Breast epithelium (tissue), 4 donors: ENCODE results near the gene SLC22A7. TPM values are rescaled to one million over a fixed set of nuclear protein-coding genes. Genes with fewer than 3 reads are reported as not detected.

ENCODE experiments used
- DNase-seq, 2 donors: peaks; one replicate each; pipeline ENCODE4 v3.0.0-alpha.2; 2019; ENCODE audit warnings: low spot score in 2 of 2
- H3K27ac ChIP-seq, 2 donors: fragments of 200-600 bp; sonication (generic) in 1 of 2; one replicate each; pipeline ENCODE4 v1.5.1; 2016 to 2019; ENCODE audit warnings: mild to moderate bottlenecking in 1 of 2
- H3K27me3 ChIP-seq, 2 donors: fragments of 200-600 bp; sonication (generic) in 1 of 2; one replicate each; pipeline versions ENCODE4 v1.5.1 to v1.6.0; 2017 to 2019; ENCODE audit warnings: control low read depth in 1 of 2, mild to moderate bottlenecking in 1 of 2
- H3K36me3 ChIP-seq: fragments of 200-600 bp; one replicate; pipeline ENCODE4 v1.5.1; 2019
- H3K4me1 ChIP-seq, 2 donors: fragments of 200-600 bp; sonication (generic); one replicate each; pipeline ENCODE4 v1.5.1; 2016 to 2019; ENCODE audit warnings: control low read depth in 1 of 2
- H3K4me3 ChIP-seq, 3 donors: fragments of 200-600 bp; sonication (generic); 1 replicate in 2 of 3; 2 replicates in 1 of 3; pipeline ENCODE4 v1.5.1; 2016 to 2019; ENCODE audit warnings: mild to moderate bottlenecking in 3 of 3, moderate library complexity in 2 of 3
- H3K9me3 ChIP-seq, 2 donors: fragments of 200-600 bp; sonication (generic) in 1 of 2; one replicate each; pipeline ENCODE4 v1.5.1; 2016 to 2019; ENCODE audit warnings: control low read depth in 1 of 2
- CTCF ChIP-seq, 3 donors: fragments of 450-650 bp; IDR thresholded peaks; one replicate each; pipeline ENCODE4 v1.5.1; 2016 to 2017; ENCODE audit warnings: antibody characterized with exemption in 3 of 3, mild to moderate bottlenecking in 3 of 3, moderate library complexity in 3 of 3
- POLR2A ChIP-seq: fragments of 450-650 bp; IDR thresholded peaks from one replicate; pipeline ENCODE4 v1.6.1; 2016; ENCODE audit warnings: antibody characterized with exemption, mild to moderate bottlenecking, moderate library complexity
- POLR2AphosphoS5 ChIP-seq, 3 donors: sonication (generic); formaldehyde crosslinking; IDR thresholded peaks; one replicate each; pipeline ENCODE4 v1.6.1; 2017; ENCODE audit warnings: antibody characterized with exemption in 3 of 3
- intact Hi-C: fragments of 100-400 bp; cut with DNase I; formaldehyde crosslinking; loops from one replicate; pipeline ENCODE4 v1.15.1; 2023; ENCODE audit warnings: low total_unique reads
- total RNA-seq, 3 donors: library from RNA; depleted of rRNA; stranded (reverse); fragments of >200 nt; gene quantifications; one replicate each; pipeline ENCODE4 v1.1.0, GENCODE V29; 2016

The SLC22A7 gene
- total RNA-seq, 3 donors from 2014 or later, result not detected

GRCh38 chr6:43304361-43304760 is 6.3 kb downstream of the SLC22A7 start:
- no peaks in the 10 kb centered on the region for H3K36me3 ChIP-seq
- no peak overlapping the region for H3K27ac ChIP-seq
- intact Hi-C loops, result no loop called here
- TF ChIP-seq POLR2AphosphoS5 (IDR thresholded peaks at IDR 0.05), result no peak
- no peak for TF ChIP-seq CTCF (IDR thresholded peaks at IDR 0.05)
- TF ChIP-seq POLR2A, result no peak
- H3K4me3 ChIP-seq, result no peak overlapping the region
- peaks cover 0 to 5% of the 10 kb centered on the region in 2 donors for H3K27me3 ChIP-seq
- H3K4me1 ChIP-seq, result no peaks in the 10 kb centered on the region
- no peaks in the 10 kb centered on the region for H3K9me3 ChIP-seq
- no peak for DNase-seq

GRCh38 chr6:43304882-43305281 is 6.8 kb downstream of the SLC22A7 start:
- DNase-seq, result no peak
- intact Hi-C loops, result no loop called here

GRCh38 chr6:43306086-43306485 is 8.0 kb downstream of the SLC22A7 start:
- Histone ChIP-seq H3K27me3 (no peaks in the 10 kb centered on the region), H3K9me3 (no peaks in the 10 kb centered on the region), H3K36me3 (no peaks in the 10 kb centered on the region), H3K27ac (no peak overlapping the region), H3K4me1 (no peaks in the 10 kb centered on the region), H3K4me3 (no peak overlapping the region)
- TF ChIP-seq POLR2AphosphoS5 (IDR thresholded peaks at IDR 0.05) (no peak), CTCF (IDR thresholded peaks at IDR 0.05) (no peak)
- intact Hi-C loops, result loop anchor here (1.0 kb wide), 1 partner anchor 50 kb away; no protein-coding TSS in a partner anchor
- no peak for DNase-seq

More at GRCh38 chr6:43304882-43305281, 6.8 kb downstream of the SLC22A7 start:
- Histone ChIP-seq H3K9me3 (no peaks in the 10 kb centered on the region), H3K4me3 (no peak overlapping the region), H3K27me3 (no peaks in the 10 kb centered on the region), H3K27ac (no peak overlapping the region), H3K36me3 (no peaks in the 10 kb centered on the region), H3K4me1 (no peaks in the 10 kb centered on the region)
- TF ChIP-seq POLR2AphosphoS5 (IDR thresholded peaks at IDR 0.05) (no peak), POLR2A (no peak)

- no peaks in the 10 kb centered on the region for H3K36me3 ChIP-seq
- no peak for DNase-seq
- peak overlapping the region in 1 of 3 donors; percentile 67 for H3K4me3 ChIP-seq
- no peaks in the 10 kb centered on the region for H3K9me3 ChIP-seq
- H3K27ac ChIP-seq, result no peak overlapping the region
- intact Hi-C loops, result no loop called here
- TF ChIP-seq CTCF (IDR thresholded peaks at IDR 0.05) (no peak), POLR2AphosphoS5 (IDR thresholded peaks at IDR 0.05) (no peak), POLR2A (no peak)
- H3K27me3 ChIP-seq, result no peaks in the 10 kb centered on the region
- H3K4me1 ChIP-seq, result no peaks in the 10 kb centered on the region
Observed at GRCh38 chr6:43307451-43308100, 9.5 kb downstream of the SLC22A7 start.

- no peak for TF ChIP-seq POLR2A
- no peak for TF ChIP-seq POLR2AphosphoS5 (IDR thresholded peaks at IDR 0.05)
- TF ChIP-seq CTCF (IDR thresholded peaks at IDR 0.05), result peak in 2 of 3 donors; percentile 20 to 48
- DNase-seq, result peak in 1 of 2 donors; percentile 26
- intact Hi-C loops, result no loop called here
- Histone ChIP-seq H3K4me1 (no peaks in the 10 kb centered on the region), H3K36me3 (no peaks in the 10 kb centered on the region), H3K9me3 (no peaks in the 10 kb centered on the region), H3K27ac (no peak within 1 kb of the TSS), H3K27me3 (no peaks in the 10 kb centered on the region), H3K4me3 (peak within 1 kb of the TSS; percentile 25 to 67 (median 38))
Observed at GRCh38 chr6:43308101-43308989, 10.3 kb downstream of the SLC22A7 start, which contains the start of gene CRIP3. TSS of gene CRIP3 (minus strand) at chr6:43308826. CDS start at chr6:43308792, 34 bp downstream.
